K562 (cell line): Measurements from ENCODE around the gene GLTP. TPM values are rescaled to one million over a fixed set of nuclear protein-coding genes. Genes with fewer than 3 reads are reported as not detected.

Source experiments
- CEBPG ChIP-seq, 3 experiments: fragments of 200-800 bp in 1 of 3; sonication (Bioruptor generic) in 1 of 3; sonication (generic) in 1 of 3; formaldehyde crosslinking in 1 of 3; IDR thresholded peaks in 2 of 3; conservative IDR thresholded peaks in 1 of 3; 2 replicates each; pipeline versions ENCODE4 v1.6.1 to v1.8.0; 2016 to 2022; ENCODE audit warnings: missing compliant biosample characterization in 2 of 3, missing genetic modification characterization in 2 of 3, mild to moderate bottlenecking in 1 of 3, missing genetic modification reagents in 1 of 3
- EP400 ChIP-seq: fragments of 450-650 bp; IDR thresholded peaks from 2 replicates; pipeline ENCODE4 v1.6.1; 2017; ENCODE audit warnings: antibody characterized with exemption, mild to moderate bottlenecking, moderate library complexity
- ERF ChIP-seq: fragments of 450-650 bp; formaldehyde crosslinking; IDR thresholded peaks from 2 replicates; pipeline ENCODE4 v1.4.0; 2020; ENCODE audit warnings: mild to moderate bottlenecking, mixed read lengths
- GABPA ChIP-seq: fragments of 200-800 bp; sonication (Bioruptor generic); conservative IDR thresholded peaks from 2 replicates; pipeline ENCODE4 v1.6.1; 2016; ENCODE audit warnings: low read depth, missing genetic modification characterization, missing compliant biosample characterization
- JUN ChIP-seq, 2 experiments: sonication (generic) in 1 of 2; formaldehyde crosslinking in 1 of 2; IDR thresholded peaks; 2 replicates each; pipeline versions ENCODE4 v1.6.1 to v1.8.0; 2012 to 2022; ENCODE audit warnings: borderline replicate concordance in 2 of 2, mild to moderate bottlenecking in 2 of 2, improper control_type of control experiment in 1 of 2, low read depth in 1 of 2, low read length in 1 of 2, missing genetic modification reagents in 1 of 2
- KLF1 ChIP-seq: fragments of 450-650 bp; IDR thresholded peaks from 2 replicates; pipeline ENCODE4 v1.6.1; 2016; ENCODE audit warnings: missing genetic modification characterization, missing compliant biosample characterization
- NR2F6 ChIP-seq: fragments of 450-650 bp; formaldehyde crosslinking; IDR thresholded peaks from 2 replicates; pipeline ENCODE4 v1.4.0; 2020; ENCODE audit warnings: mild to moderate bottlenecking
- NR4A1 ChIP-seq, 2 experiments: fragments of 250-450 bp in 1 of 2; fragments of 450-650 bp in 1 of 2; sonication (Bioruptor Pico) in 1 of 2; IDR thresholded peaks; 2 replicates each; pipeline versions ENCODE4 v1.4.0 to v1.6.1; 2016 to 2020; ENCODE audit warnings: mild to moderate bottlenecking in 2 of 2, missing compliant biosample characterization in 1 of 2, missing genetic modification characterization in 1 of 2, moderate library complexity in 1 of 2
- PHB ChIP-seq: fragments of 250-450 bp; sonication (Bioruptor Pico); IDR thresholded peaks from 2 replicates; pipeline ENCODE4 v1.5.0; 2021
- SLC30A9 ChIP-seq: fragments of 250-450 bp; sonication (Bioruptor Pico); IDR thresholded peaks from 2 replicates; pipeline ENCODE4 v1.8.0; 2022; ENCODE audit warnings: mild to moderate bottlenecking, moderate library complexity
- ZBTB1 ChIP-seq: sonication (generic); formaldehyde crosslinking; IDR thresholded peaks from 2 replicates; pipeline ENCODE4 v1.8.1; 2023; ENCODE audit warnings: missing genetic modification reagents, low read depth, mild to moderate bottlenecking, borderline replicate concordance
- ZNF212 ChIP-seq: fragments of 450-650 bp; formaldehyde crosslinking; IDR thresholded peaks from 2 replicates; pipeline ENCODE4 v1.4.0; 2020; ENCODE audit warnings: mild to moderate bottlenecking
- ZNF668 ChIP-seq: fragments of 250-450 bp; sonication (Bioruptor Pico); IDR thresholded peaks from 2 replicates; pipeline ENCODE4 v1.8.0; 2022; ENCODE audit warnings: mild to moderate bottlenecking, inconsistent platforms
- ZNF764 ChIP-seq: fragments of 250-450 bp; sonication (Bioruptor Pico); IDR thresholded peaks from 2 replicates; pipeline ENCODE4 v1.4.0; 2020; ENCODE audit warnings: low read depth, mild to moderate bottlenecking, moderate library complexity
- polyA plus RNA-seq, 8 experiments: library from polyadenylated mRNA; depleted of rRNA in 4 of 8; stranded (reverse) in 5 of 8; unstranded in 3 of 8; fragments of >200 nt; fragmentation: Nextera tagmentation in 2 of 8; fragmentation: Illumina TruSeq in 1 of 8; extraction: Ambion mirVana in 2 of 8; extraction: Trizol in 1 of 8; gene quantifications; 2 replicates each; pipeline versions ENCODE4 v1.2.1 to v1.2.3, GENCODE V29; 2011 to 2014; ENCODE audit warnings: inconsistent platforms in 1 of 8, missing spikeins in 1 of 8
- total RNA-seq, 7 experiments: library from RNA; depleted of rRNA in 6 of 7; stranded (reverse); fragments of >200 nt in 6 of 7; fragmentation: Illumina TruSeq in 2 of 7; extraction: Trizol in 2 of 7; gene quantifications; 2 replicates each; pipeline versions ENCODE4 v1.2.1 to v1.2.3, GENCODE V29; 2011 to 2021; ENCODE audit warnings: low replicate concordance in 1 of 7
- TF ChIP-seq, protein P1 (sequence below): fragments of 250-450 bp; sonication (Bioruptor Pico); IDR thresholded peaks from 2 replicates; pipeline ENCODE4 v1.5.1; 2021; ENCODE audit warnings: mild to moderate bottlenecking
- TF ChIP-seq, protein P2 (sequence below): fragments of 450-650 bp; IDR thresholded peaks from 2 replicates; pipeline ENCODE4 v1.6.1; 2017; ENCODE audit warnings: mild to moderate bottlenecking, moderate library complexity
- TF ChIP-seq, protein P3 (sequence below): fragments of 250-450 bp; sonication (Bioruptor Pico); IDR thresholded peaks from 2 replicates; pipeline ENCODE4 v1.5.0; 2021
- TF ChIP-seq, protein P4 (sequence below): fragments of 450-650 bp; IDR thresholded peaks from 2 replicates; pipeline ENCODE4 v1.6.1; 2018; ENCODE audit not compliant: partially characterized antibody

The GLTP gene
- total and polyA plus RNA-seq, 9 of the 15 experiments (the other 6 are each of a cell fraction or from before 2014, with no cell fraction given), result 4.4 to 8.3 (median 6.1) TPM

DNA sequence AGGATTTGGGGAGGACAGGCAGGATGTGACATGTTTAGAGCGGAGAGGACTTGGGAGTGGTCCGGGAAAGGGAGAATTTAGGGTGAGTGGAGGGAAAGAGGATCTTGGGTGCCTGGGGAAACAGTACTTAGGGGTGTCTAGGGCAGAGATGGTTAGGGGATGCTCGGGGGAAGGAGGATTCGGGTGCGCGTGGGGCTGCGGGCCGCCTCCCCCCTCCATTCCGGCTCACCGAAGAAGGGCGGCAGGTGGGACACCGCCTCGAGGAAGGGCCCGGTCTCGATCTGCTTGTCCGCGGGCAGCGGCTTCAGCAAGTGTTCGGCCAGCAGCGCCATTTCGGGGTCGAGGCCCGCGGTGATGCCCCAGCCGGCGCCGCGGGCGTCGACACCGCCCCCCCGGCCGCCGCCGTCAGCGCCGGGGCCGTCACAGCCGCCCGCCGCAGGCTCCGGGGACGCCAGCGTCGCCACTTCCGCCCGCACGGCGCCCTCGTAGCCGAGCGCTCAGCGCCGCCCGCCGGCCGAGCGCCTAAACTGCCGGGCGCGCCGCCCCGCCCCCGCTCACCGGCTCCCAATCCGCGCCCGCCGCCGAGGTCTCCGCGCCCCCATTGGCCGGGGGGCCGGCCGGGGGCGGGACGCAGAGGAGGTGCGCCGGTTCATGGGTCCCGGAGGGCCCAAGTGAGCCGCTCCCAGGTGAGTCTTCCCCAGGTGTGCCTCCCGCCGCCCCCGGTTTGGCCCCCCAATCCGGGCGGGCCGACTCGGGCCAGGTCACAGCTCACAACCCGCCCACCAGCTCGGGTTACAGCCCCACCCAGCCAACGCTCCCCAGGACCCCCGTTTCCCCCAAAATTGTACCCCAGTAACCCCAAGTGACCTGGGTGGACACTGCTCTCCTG is at the start of gene GLTP (continued):
- TF ChIP-seq, protein P1, sequence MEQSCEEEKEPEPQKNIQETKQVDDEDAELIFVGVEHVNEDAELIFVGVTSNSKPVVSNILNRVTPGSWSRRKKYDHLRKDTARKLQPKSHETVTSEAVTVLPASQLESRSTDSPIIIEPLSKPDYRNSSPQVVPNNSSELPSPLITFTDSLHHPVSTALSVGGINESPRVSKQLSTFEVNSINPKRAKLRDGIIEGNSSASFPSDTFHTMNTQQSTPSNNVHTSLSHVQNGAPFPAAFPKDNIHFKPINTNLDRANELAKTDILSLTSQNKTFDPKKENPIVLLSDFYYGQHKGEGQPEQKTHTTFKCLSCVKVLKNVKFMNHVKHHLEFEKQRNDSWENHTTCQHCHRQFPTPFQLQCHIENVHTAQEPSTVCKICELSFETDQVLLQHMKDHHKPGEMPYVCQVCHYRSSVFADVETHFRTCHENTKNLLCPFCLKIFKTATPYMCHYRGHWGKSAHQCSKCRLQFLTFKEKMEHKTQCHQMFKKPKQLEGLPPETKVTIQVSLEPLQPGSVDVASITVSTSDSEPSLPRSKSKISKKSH (CRISPR knock-in tag), result no peak
- TF ChIP-seq ZBTB1 (CRISPR knock-in tag) (no peak), EP400 (no peak), ZNF212 (CRISPR knock-in tag) (no peak), NR4A1 (CRISPR knock-in tag; IDR thresholded peaks at IDR 0.05) (no peak), NR4A1 (tag; IDR thresholded peaks at IDR 0.05) (no peak), ZNF764 (CRISPR knock-in tag) (no peak), ERF (no peak), GABPA (tag) (peak; percentile 89), ZNF668 (no peak), SLC30A9 (no peak), JUN (IDR thresholded peaks at IDR 0.05; ENCODE audit: borderline replicate concordance, low read depth, low read length) (no peak), JUN (CRISPR knock-in tag; IDR thresholded peaks at IDR 0.05; ENCODE audit: borderline replicate concordance) (no peak), CEBPG (CRISPR knock-in tag; IDR thresholded peaks at IDR 0.05) (no peak), CEBPG (tag; conservative IDR thresholded peaks at IDR 0.05 in 1 of 2, IDR thresholded peaks at IDR 0.05 in 1 of 2) (no peak), KLF1 (tag) (no peak), PHB (CRISPR knock-in tag) (no peak), NR2F6 (no peak)
- TF ChIP-seq, protein P2, sequence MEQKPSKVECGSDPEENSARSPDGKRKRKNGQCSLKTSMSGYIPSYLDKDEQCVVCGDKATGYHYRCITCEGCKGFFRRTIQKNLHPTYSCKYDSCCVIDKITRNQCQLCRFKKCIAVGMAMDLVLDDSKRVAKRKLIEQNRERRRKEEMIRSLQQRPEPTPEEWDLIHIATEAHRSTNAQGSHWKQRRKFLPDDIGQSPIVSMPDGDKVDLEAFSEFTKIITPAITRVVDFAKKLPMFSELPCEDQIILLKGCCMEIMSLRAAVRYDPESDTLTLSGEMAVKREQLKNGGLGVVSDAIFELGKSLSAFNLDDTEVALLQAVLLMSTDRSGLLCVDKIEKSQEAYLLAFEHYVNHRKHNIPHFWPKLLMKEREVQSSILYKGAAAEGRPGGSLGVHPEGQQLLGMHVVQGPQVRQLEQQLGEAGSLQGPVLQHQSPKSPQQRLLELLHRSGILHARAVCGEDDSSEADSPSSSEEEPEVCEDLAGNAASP, result no peak
- TF ChIP-seq, protein P3, sequence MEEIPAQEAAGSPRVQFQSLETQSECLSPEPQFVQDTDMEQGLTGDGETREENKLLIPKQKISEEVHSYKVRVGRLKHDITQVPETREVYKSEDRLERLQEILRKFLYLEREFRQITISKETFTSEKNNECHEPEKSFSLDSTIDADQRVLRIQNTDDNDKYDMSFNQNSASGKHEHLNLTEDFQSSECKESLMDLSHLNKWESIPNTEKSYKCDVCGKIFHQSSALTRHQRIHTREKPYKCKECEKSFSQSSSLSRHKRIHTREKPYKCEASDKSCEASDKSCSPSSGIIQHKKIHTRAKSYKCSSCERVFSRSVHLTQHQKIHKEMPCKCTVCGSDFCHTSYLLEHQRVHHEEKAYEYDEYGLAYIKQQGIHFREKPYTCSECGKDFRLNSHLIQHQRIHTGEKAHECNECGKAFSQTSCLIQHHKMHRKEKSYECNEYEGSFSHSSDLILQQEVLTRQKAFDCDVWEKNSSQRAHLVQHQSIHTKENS (CRISPR knock-in tag), result no peak
- TF ChIP-seq, protein P4, sequence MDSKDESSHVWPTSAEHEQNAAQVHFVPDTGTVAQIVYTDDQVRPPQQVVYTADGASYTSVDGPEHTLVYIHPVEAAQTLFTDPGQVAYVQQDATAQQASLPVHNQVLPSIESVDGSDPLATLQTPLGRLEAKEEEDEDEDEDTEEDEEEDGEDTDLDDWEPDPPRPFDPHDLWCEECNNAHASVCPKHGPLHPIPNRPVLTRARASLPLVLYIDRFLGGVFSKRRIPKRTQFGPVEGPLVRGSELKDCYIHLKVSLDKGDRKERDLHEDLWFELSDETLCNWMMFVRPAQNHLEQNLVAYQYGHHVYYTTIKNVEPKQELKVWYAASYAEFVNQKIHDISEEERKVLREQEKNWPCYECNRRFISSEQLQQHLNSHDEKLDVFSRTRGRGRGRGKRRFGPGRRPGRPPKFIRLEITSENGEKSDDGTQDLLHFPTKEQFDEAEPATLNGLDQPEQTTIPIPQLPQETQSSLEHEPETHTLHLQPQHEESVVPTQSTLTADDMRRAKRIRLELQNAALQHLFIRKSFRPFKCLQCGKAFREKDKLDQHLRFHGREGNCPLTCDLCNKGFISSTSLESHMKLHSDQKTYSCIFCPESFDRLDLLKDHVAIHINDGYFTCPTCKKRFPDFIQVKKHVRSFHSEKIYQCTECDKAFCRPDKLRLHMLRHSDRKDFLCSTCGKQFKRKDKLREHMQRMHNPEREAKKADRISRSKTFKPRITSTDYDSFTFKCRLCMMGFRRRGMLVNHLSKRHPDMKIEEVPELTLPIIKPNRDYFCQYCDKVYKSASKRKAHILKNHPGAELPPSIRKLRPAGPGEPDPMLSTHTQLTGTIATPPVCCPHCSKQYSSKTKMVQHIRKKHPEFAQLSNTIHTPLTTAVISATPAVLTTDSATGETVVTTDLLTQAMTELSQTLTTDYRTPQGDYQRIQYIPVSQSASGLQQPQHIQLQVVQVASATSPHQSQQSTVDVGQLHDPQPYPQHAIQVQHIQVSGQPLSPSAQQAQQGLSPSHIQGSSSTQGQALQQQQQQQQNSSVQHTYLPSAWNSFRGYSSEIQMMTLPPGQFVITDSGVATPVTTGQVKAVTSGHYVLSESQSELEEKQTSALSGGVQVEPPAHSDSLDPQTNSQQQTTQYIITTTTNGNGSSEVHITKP, result no peak
